ENCODE measurements around the gene KYAT1.
"Not testable (repeated sequence)": the region's sequence is repeated elsewhere in the genome, so short reads cannot be mapped to it uniquely, and the experiment has no call there.

Gene KYAT1

GRCh38 chr9:128882677-128883603 is 1.2 kb upstream of the KYAT1 start:
- no peak for DNase-seq

- no peak for DNase-seq
Measured at GRCh38 chr9:128877852-128878251, 3.9 kb downstream of the KYAT1 start.

GRCh38 chr9:128870941-128871265 is 10.8 kb downstream of the KYAT1 start:
- not testable (repeated sequence) for DNase-seq

- DNase-seq = no peak
Measured at GRCh38 chr9:128870128-128870940, 11.4 kb downstream of the KYAT1 start.

GRCh38 chr9:128863647-128864046 is 18.1 kb downstream of the KYAT1 start:
- peak; percentile 95 for DNase-seq

GRCh38 chr9:128862401-128862851 is 19.3 kb downstream of the KYAT1 start:
- DNase-seq = no peak

GRCh38 chr9:128861501-128861900 is 20.2 kb downstream of the KYAT1 start:
- no peak for DNase-seq

- DNase-seq = no peak
Measured at GRCh38 chr9:128860937-128861336, 20.8 kb downstream of the KYAT1 start.

- not testable (repeated sequence) for DNase-seq
Measured at GRCh38 chr9:128858476-128858875, 23.3 kb downstream of the KYAT1 start.

- not testable (repeated sequence) for DNase-seq
Measured at GRCh38 chr9:128854454-128854853, 27.3 kb downstream of the KYAT1 start.

- DNase-seq = not testable (repeated sequence)
Measured at GRCh38 chr9:128852646-128853045, 29.1 kb downstream of the KYAT1 start.

GRCh38 chr9:128851779-128852600 is 29.8 kb downstream of the KYAT1 start:
- not testable (repeated sequence) for DNase-seq

GRCh38 chr9:128851024-128851423 is 30.7 kb downstream of the KYAT1 start:
- not testable (repeated sequence) for DNase-seq

GRCh38 chr9:128847803-128848202 is 33.9 kb downstream of the KYAT1 start:
- no peak for DNase-seq

- DNase-seq = no peak
Measured at GRCh38 chr9:128846680-128847030, 35.1 kb downstream of the KYAT1 start.

GRCh38 chr9:128845186-128845931 is 36.4 kb downstream of the KYAT1 start:
- DNase-seq = no peak

- not testable (repeated sequence) for DNase-seq
Measured at GRCh38 chr9:128843171-128843570, 38.6 kb downstream of the KYAT1 start.

- no peak for DNase-seq
Measured at GRCh38 chr9:128841694-128842492, 39.9 kb downstream of the KYAT1 start.

- no peak for DNase-seq
Measured at GRCh38 chr9:128840524-128840923, 41.2 kb downstream of the KYAT1 start.

- DNase-seq = no peak
Measured at GRCh38 chr9:128838338-128838737, 43.4 kb downstream of the KYAT1 start.

- DNase-seq = no peak
Measured at GRCh38 chr9:128836509-128837145, 45.1 kb downstream of the KYAT1 start.

Measured in activated effector memory CD4-positive, alpha-beta T cell treated with anti-CD3 and anti-CD28 coated beads, Interleukin-2, amount 50 U/mL, for 16 hours (primary cell).